IPS-18a (cell line): ENCODE measurements around the gene PRELP.

ENCODE experiments used
- H3K27ac ChIP-seq: one replicate; pipeline ENCODE4 v1.5.1; 2013; ENCODE audit warnings: low read length
- H3K27me3 ChIP-seq: one replicate; pipeline ENCODE4 v1.6.1; 2013; ENCODE audit warnings: mild to moderate bottlenecking, low read length; ENCODE audit not compliant: control insufficient read depth, insufficient read depth
- H3K36me3 ChIP-seq: one replicate; pipeline ENCODE4 v1.6.1; 2013; ENCODE audit warnings: low read depth, low read length; ENCODE audit not compliant: control insufficient read depth
- H3K4me1 ChIP-seq: one replicate; pipeline ENCODE4 v1.6.1; 2013; ENCODE audit warnings: low read depth, low read length; ENCODE audit not compliant: control insufficient read depth
- H3K4me3 ChIP-seq: one replicate; pipeline ENCODE4 v1.5.1; 2013; ENCODE audit warnings: low read length
- H3K9ac ChIP-seq: one replicate; pipeline ENCODE4 v1.6.1; 2013; ENCODE audit warnings: mild to moderate bottlenecking, low read length, moderate library complexity
- H3K9me3 ChIP-seq: one replicate; pipeline ENCODE4 v1.6.1; 2013; ENCODE audit warnings: low read depth, low read length; ENCODE audit not compliant: control insufficient read depth

The PRELP gene

DNA sequence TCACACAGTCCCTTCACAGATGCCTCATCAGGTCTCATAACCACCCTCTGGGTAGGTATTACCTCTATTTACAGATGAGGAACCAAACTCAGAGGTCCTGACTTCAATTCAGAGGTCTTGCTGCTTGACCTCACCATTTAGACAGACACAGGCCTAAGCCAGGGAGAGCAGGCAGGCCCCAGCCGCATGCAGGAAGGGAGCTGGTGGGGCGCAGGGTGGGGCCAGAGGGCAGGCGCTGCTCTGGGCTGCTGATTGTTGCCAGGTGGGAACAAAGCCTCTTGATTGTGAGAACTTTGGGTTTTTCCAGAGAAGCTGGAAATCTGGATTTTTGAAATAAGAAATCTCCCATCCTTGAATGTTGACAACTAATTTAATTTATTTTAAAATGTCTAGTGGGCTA is 19.9 kb upstream of the PRELP start:
- no peaks in the 10 kb centered on the region for H3K9me3 ChIP-seq
- no peak overlapping the region for H3K9ac ChIP-seq
- H3K4me1 ChIP-seq = no peaks in the 10 kb centered on the region
- H3K27me3 ChIP-seq = no peaks in the 10 kb centered on the region
- no peak overlapping the region for H3K4me3 ChIP-seq
- H3K36me3 ChIP-seq = no peaks in the 10 kb centered on the region
- H3K27ac ChIP-seq = no peak overlapping the region

DNA sequence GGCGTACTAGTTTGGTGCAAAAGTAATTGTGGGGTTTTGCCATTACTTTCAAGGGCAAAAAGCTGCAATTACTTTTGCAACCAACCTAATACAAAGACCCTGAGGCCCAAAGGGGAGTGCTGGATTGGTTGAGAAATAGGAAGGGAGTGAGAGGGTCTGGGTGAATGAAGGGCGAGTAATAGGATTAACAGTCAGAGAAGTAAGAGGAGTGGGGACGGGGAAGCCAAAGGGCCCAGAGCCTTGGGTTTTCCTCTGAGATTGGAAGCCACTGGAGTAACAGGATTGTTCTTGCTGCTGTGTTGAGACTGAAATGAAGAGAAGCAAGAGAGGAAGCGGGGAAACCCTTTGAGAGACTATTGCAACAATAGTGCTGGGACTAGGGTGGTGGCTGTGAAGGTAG is 19.0 kb upstream of the PRELP start:
- Histone ChIP-seq H3K27me3 (no peaks in the 10 kb centered on the region), H3K9me3 (no peaks in the 10 kb centered on the region), H3K4me3 (no peak overlapping the region), H3K27ac (no peak overlapping the region), H3K4me1 (peaks cover under 1% of the 10 kb centered on the region), H3K36me3 (no peaks in the 10 kb centered on the region), H3K9ac (no peak overlapping the region)

DNA sequence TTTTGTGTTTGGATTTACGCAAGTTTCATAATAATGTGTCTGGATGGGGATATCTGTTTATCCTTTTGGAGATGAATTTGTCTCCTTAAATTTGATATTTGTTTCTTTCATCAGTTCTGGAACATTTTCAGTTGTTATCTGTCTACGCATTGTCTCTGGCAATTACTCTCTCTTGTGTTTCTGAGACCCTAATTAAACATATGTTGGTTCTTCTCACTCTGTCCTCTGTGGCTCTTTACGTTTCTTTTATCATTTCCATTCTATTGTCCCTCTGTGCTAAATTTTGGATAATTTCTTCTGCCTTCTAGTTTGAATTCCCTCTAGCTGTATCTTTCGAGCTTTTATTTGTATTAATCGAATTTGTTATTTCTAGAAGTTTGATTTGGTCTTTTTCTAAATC is 17.5 kb upstream of the PRELP start:
- Histone ChIP-seq H3K4me1 (peaks cover 10% of the 10 kb centered on the region), H3K4me3 (no peak overlapping the region), H3K27me3 (no peaks in the 10 kb centered on the region), H3K9me3 (no peaks in the 10 kb centered on the region), H3K9ac (no peak overlapping the region), H3K36me3 (no peaks in the 10 kb centered on the region), H3K27ac (no peak overlapping the region)

DNA sequence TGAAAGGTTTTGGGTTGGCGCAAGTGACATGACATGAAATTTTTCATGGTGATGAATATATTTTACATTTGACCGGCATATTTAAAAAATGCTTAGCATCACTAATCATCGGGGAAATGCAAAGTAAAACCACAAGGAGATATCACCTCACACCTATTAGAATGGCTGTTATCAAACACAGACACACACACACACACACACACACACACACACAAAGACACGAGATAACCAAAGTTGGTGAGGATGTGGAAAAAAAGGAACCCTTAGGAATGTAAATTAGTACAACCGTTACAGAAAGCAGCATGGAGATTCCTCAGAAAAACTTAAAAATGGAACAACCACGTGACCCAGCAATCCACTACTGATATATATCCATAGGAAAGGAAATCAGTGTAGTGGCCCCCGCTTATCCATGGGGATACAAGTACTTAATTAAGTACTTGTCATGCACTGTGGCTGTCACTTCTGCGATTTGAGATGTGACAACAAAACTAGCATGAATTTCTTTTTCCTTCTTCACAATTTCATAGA is 15.9 kb upstream of the PRELP start:
- peaks cover 16% of the 10 kb centered on the region for H3K4me1 ChIP-seq
- H3K36me3 ChIP-seq = no peaks in the 10 kb centered on the region
- no peak overlapping the region for H3K4me3 ChIP-seq
- H3K9ac ChIP-seq = no peak overlapping the region
- no peak overlapping the region for H3K27ac ChIP-seq
- H3K27me3 ChIP-seq = no peaks in the 10 kb centered on the region
- H3K9me3 ChIP-seq = no peaks in the 10 kb centered on the region

DNA sequence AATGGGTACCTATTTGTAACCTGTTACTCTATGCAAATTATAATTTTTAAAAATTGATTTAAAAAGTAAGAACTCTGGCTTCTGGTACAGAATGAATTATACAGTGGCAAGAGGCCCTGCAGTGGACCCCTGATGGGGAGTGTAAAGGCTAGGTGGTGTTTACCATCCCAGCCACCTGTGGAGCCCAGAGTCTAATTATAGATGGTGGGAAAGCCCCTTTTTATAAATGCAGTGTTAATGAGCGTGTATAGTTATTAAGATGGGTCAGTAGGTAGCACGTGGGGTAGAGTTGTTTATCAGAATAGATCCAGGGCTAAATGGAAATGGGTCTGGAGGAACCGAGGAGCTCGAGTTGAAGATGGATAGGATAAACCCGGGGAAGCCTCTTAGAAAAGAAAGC is 13.9 kb upstream of the PRELP start:
- no peaks in the 10 kb centered on the region for H3K27me3 ChIP-seq
- no peaks in the 10 kb centered on the region for H3K9me3 ChIP-seq
- H3K4me1 ChIP-seq = peaks cover 20% of the 10 kb centered on the region
- no peak overlapping the region for H3K4me3 ChIP-seq
- H3K27ac ChIP-seq = no peak overlapping the region
- no peaks in the 10 kb centered on the region for H3K36me3 ChIP-seq
- H3K9ac ChIP-seq = no peak overlapping the region

DNA sequence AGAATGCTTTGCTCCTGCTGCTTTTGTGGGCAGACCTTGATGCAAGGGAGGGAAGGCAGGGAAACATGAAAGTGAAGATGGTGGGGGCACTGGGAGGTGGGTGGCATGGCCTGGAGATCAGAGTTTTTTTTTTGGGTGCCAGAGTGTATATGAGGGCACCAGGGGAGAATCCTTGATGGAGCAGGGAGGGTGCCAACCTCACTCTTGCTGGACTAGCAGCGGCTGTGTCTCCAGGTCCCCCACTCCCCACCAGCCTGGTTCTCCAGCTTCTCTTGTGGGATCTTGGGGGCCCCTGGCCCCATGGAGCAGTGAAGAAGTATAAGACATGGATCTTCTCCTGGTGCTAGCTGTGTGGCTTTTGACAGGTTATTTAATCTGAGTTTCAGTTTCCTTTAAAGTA is 13.5 kb upstream of the PRELP start:
- Histone ChIP-seq H3K27ac (no peak overlapping the region), H3K36me3 (no peaks in the 10 kb centered on the region), H3K9me3 (no peaks in the 10 kb centered on the region), H3K4me3 (no peak overlapping the region), H3K4me1 (peaks cover 20% of the 10 kb centered on the region), H3K27me3 (no peaks in the 10 kb centered on the region), H3K9ac (no peak overlapping the region)

DNA sequence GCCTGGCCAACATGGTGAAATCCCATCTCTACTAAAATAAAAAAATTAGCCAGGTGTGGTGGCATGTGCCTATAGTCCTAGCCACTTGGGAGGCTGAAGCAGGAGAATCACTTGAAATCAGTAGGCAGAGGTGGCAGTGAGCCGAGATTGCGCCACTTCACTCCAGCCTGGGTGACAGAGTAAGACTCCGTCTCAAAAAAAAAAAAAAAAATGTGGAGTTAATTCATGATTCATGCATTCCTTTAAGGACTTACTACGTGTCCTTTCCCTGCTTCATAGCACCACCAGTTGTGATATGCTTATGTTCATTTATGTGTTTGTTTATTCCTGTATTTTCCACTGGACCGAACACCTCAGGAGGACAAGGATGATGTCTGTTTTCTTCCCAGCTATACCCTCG is 12.7 kb upstream of the PRELP start:
- Histone ChIP-seq H3K27ac (no peak overlapping the region), H3K9ac (no peak overlapping the region), H3K4me3 (no peak overlapping the region), H3K36me3 (no peaks in the 10 kb centered on the region), H3K27me3 (no peaks in the 10 kb centered on the region), H3K4me1 (peaks cover 20% of the 10 kb centered on the region), H3K9me3 (no peaks in the 10 kb centered on the region)

DNA sequence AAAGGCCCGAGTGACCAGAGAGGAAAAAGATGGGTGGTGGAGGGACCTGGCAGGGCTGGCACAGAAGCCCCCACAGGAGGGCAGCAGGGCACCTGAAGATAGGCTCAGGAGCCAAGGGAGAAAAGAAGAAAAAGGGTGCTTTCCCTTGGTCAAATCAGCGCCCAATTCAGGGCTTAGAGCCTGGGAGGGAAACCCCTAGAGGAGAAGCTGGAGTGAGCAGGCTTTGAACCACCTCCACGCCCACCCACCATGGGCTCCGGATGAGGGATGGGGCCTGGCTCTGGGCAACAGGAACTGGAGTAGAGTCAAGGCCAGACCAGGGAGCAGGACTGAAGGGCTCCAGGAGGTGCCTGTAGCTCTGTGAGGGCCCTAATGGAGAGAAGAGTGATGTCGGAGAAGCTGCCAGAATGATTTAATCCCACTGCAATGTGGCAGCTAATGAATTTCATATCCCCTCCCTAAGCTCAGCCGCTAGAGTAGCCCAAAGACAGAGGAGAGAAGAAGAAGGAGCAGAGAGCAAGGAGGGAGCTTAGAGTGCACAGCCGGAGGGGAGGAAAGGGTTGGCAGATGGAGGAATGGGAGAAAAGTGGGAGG is 12.0 kb upstream of the PRELP start:
- Histone ChIP-seq H3K4me3 (no peak overlapping the region), H3K9me3 (no peaks in the 10 kb centered on the region), H3K4me1 (peaks cover 20% of the 10 kb centered on the region), H3K27ac (no peak overlapping the region), H3K9ac (no peak overlapping the region), H3K36me3 (no peaks in the 10 kb centered on the region), H3K27me3 (no peaks in the 10 kb centered on the region)

DNA sequence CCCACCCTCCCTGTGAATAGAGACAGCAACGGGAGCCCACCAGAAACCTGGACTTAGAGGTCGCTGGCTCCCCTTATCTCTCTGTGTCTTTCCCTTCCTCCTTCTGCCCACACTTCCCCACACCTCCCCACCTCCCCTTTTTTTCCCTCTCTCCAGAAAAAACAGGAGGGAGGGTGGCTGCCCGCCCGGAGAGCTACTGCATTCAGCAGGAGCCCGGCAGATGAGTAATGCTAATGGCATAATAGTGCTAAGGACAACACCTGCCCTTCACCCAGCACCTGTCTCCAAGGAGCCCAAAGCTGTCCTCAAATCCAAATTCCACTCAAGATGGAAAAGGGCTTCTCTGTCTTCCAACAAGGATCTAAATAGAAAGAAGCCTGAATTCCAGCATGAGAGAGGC is 11.4 kb upstream of the PRELP start:
- H3K9ac ChIP-seq = no peak overlapping the region
- H3K4me1 ChIP-seq = peaks cover 20% of the 10 kb centered on the region
- H3K27ac ChIP-seq = no peak overlapping the region
- no peaks in the 10 kb centered on the region for H3K9me3 ChIP-seq
- no peaks in the 10 kb centered on the region for H3K27me3 ChIP-seq
- H3K4me3 ChIP-seq = no peak overlapping the region
- H3K36me3 ChIP-seq = no peaks in the 10 kb centered on the region

DNA sequence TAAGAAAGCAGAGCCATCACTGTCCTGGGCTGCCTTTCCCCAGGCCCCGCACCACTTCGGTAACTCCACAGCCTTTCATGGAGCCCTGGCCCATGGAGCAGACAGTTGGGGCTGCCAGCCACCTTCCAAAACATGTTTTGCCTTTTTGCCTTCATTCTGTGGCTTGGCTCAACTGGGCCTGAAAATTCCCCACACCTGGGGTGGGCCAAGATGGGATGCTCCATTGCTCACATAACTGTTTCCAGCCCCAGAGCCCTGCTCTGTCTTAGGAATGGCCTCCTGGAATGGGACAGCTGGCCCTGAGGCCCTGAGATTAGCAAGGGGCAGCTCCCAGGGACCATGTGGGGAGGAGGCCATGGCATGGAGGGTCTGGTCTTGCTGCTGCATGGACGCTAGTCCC is 10.9 kb upstream of the PRELP start:
- no peak overlapping the region for H3K4me3 ChIP-seq
- H3K9ac ChIP-seq = no peak overlapping the region
- no peaks in the 10 kb centered on the region for H3K27me3 ChIP-seq
- no peaks in the 10 kb centered on the region for H3K36me3 ChIP-seq
- no peak overlapping the region for H3K27ac ChIP-seq
- H3K4me1 ChIP-seq = peaks cover 20% of the 10 kb centered on the region
- H3K9me3 ChIP-seq = no peaks in the 10 kb centered on the region

DNA sequence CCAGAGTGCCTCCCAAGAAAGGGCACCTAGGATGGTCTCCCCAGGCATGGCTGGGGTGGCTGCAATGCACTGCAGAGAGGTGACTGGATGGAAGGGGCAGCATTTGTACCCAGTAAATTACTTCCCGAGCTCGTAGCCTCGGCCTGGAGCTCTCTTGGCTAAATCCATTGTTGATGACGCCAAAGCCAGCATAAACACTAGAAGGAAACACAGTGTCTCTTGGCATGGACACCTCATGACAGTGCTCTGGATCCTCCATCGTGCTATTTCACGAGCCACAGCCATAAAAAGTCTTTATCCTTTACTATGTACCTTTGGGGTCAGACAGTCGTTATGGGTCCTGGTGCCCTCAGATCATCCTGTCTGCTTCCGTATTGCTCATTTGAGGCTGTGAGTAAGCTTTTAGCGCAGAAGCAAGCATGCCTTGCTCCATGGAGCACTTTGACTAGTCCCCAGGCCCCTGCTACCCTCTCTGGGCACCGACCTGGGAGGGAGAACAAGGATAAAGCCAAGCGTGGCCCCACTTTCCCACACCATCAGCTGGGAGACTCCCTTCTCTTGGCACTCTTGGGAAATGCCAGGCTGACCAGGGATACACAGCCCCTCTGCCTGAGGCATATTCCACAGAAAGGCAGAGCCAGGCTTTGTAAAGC is 10.3 kb upstream of the PRELP start:
- Histone ChIP-seq H3K9me3 (no peaks in the 10 kb centered on the region), H3K4me1 (peaks cover 20% of the 10 kb centered on the region), H3K36me3 (no peaks in the 10 kb centered on the region), H3K9ac (no peak overlapping the region), H3K4me3 (no peak overlapping the region), H3K27ac (no peak overlapping the region), H3K27me3 (no peaks in the 10 kb centered on the region)

DNA sequence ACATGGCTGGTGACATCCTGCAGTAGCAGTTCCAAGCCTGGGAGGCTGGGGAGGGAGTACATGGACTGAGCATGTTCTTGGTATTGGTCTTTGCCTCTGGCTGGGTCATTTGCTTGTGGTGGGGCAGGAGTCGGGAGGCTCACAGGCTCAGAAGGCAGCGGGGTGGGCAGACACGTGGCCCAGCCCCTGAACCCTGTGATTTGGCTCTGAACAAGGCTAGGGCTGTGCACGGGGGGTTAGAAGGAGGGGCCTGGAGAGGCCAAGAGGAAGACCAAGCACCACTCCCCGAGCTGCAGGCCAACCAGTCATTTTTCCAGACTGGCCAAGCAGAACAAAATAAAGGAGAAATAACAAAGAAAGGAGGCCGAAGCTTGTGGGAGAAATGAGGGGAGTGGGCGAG is 9.7 kb upstream of the PRELP start:
- no peak overlapping the region for H3K9ac ChIP-seq
- H3K4me1 ChIP-seq = peaks cover 20% of the 10 kb centered on the region
- H3K9me3 ChIP-seq = no peaks in the 10 kb centered on the region
- no peaks in the 10 kb centered on the region for H3K27me3 ChIP-seq
- H3K27ac ChIP-seq = no peak overlapping the region
- H3K36me3 ChIP-seq = no peaks in the 10 kb centered on the region
- no peak overlapping the region for H3K4me3 ChIP-seq
